ENCODE measurements around the gene CCNI2. TPM values are rescaled to one million over a fixed set of nuclear protein-coding genes. Genes with fewer than 3 reads are reported as not detected.

Gene CCNI2
- total RNA-seq, 1 experiment from 2014 or later: 3.3 TPM

- no peak for DNase-seq
- H3K36me3 Mint-ChIP-seq (ENCODE audit: insufficient read depth, unreplicated experiment): peaks cover 18% of the 10 kb centered on the region
- no peak overlapping the region for H3K4me3 Mint-ChIP-seq (ENCODE audit: low read depth, unreplicated experiment)
- BruUV-seq (replicated peaks): no TSS peak
- no peak for TF ChIP-seq CTCF (IDR thresholded peaks at IDR 0.05; ENCODE audit: unreplicated experiment)
- intact Hi-C loops (cut with micrococcal nuclease; ENCODE audit: unreplicated experiment): no loop called here
- H3K9me3 Mint-ChIP-seq (ENCODE audit: low read depth, unreplicated experiment): no peaks in the 10 kb centered on the region
- H3K27me3 Mint-ChIP-seq (ENCODE audit: unreplicated experiment): peaks cover 9% of the 10 kb centered on the region
- H3K27ac Mint-ChIP-seq (ENCODE audit: unreplicated experiment): no peak overlapping the region
- peaks cover 18% of the 10 kb centered on the region for H3K4me1 Mint-ChIP-seq (ENCODE audit: low read depth, unreplicated experiment)
- CTCF ChIA-PET: no interaction called here
Observed at GRCh38 chr5:132781029-132781428, 33.8 kb downstream of the CCNI2 start.

- TF ChIP-seq CTCF (IDR thresholded peaks at IDR 0.05; ENCODE audit: unreplicated experiment): no peak
- CTCF ChIA-PET: no interaction called here
- peaks cover 18% of the 10 kb centered on the region for H3K4me1 Mint-ChIP-seq (ENCODE audit: low read depth, unreplicated experiment)
- no peak for DNase-seq
- H3K9me3 Mint-ChIP-seq (ENCODE audit: low read depth, unreplicated experiment): no peaks in the 10 kb centered on the region
- no peak overlapping the region for H3K27ac Mint-ChIP-seq (ENCODE audit: unreplicated experiment)
- intact Hi-C loops (cut with micrococcal nuclease; ENCODE audit: unreplicated experiment): no loop called here
- peaks cover 9% of the 10 kb centered on the region for H3K27me3 Mint-ChIP-seq (ENCODE audit: unreplicated experiment)
- BruUV-seq (replicated peaks): no TSS peak
- H3K36me3 Mint-ChIP-seq (ENCODE audit: insufficient read depth, unreplicated experiment): peaks cover 11% of the 10 kb centered on the region
- H3K4me3 Mint-ChIP-seq (ENCODE audit: low read depth, unreplicated experiment): no peak overlapping the region
Observed at GRCh38 chr5:132782101-132782500, 34.9 kb downstream of the CCNI2 start.

- CTCF ChIA-PET: no interaction called here
- Mint-ChIP-seq H3K4me3 (ENCODE audit: low read depth, unreplicated experiment) (no peak overlapping the region), H3K36me3 (ENCODE audit: insufficient read depth, unreplicated experiment) (no peaks in the 10 kb centered on the region), H3K9me3 (ENCODE audit: low read depth, unreplicated experiment) (no peaks in the 10 kb centered on the region), H3K27me3 (ENCODE audit: unreplicated experiment) (peaks cover 11% of the 10 kb centered on the region), H3K27ac (ENCODE audit: unreplicated experiment) (no peak overlapping the region), H3K4me1 (ENCODE audit: low read depth, unreplicated experiment) (peaks cover 6% of the 10 kb centered on the region)
- no peak for DNase-seq
- intact Hi-C loops (cut with micrococcal nuclease; ENCODE audit: unreplicated experiment): no loop called here
- no peak for TF ChIP-seq CTCF (IDR thresholded peaks at IDR 0.05; ENCODE audit: unreplicated experiment)
- BruUV-seq (replicated peaks): no TSS peak
Observed at GRCh38 chr5:132785365-132785764, 38.1 kb downstream of the CCNI2 start.

GRCh38 chr5:132785864-132786263 is 38.6 kb downstream of the CCNI2 start:
- H3K36me3 Mint-ChIP-seq (ENCODE audit: insufficient read depth, unreplicated experiment): no peaks in the 10 kb centered on the region
- H3K9me3 Mint-ChIP-seq (ENCODE audit: low read depth, unreplicated experiment): no peaks in the 10 kb centered on the region
- intact Hi-C loops (cut with micrococcal nuclease; ENCODE audit: unreplicated experiment): no loop called here
- CTCF ChIA-PET: no interaction called here
- H3K4me1 Mint-ChIP-seq (ENCODE audit: low read depth, unreplicated experiment): peaks cover 6% of the 10 kb centered on the region
- no TSS peak for BruUV-seq (replicated peaks)
- no peak for DNase-seq
- no peak overlapping the region for H3K27ac Mint-ChIP-seq (ENCODE audit: unreplicated experiment)
- H3K4me3 Mint-ChIP-seq (ENCODE audit: low read depth, unreplicated experiment): no peak overlapping the region
- TF ChIP-seq CTCF (IDR thresholded peaks at IDR 0.05; ENCODE audit: unreplicated experiment): no peak
- H3K27me3 Mint-ChIP-seq (ENCODE audit: unreplicated experiment): peaks cover 11% of the 10 kb centered on the region

- CTCF ChIA-PET: no interaction called here
- BruUV-seq (replicated peaks): no TSS peak
- no peak overlapping the region for H3K27ac Mint-ChIP-seq (ENCODE audit: unreplicated experiment)
Observed at GRCh38 chr5:132787076-132787475, 39.9 kb downstream of the CCNI2 start.

More at GRCh38 chr5:132787076-132787475, 39.9 kb downstream of the CCNI2 start:
- no peak for DNase-seq
- no peak for TF ChIP-seq CTCF (IDR thresholded peaks at IDR 0.05; ENCODE audit: unreplicated experiment)
- intact Hi-C loops (cut with micrococcal nuclease; ENCODE audit: unreplicated experiment): no loop called here
- Mint-ChIP-seq H3K4me3 (ENCODE audit: low read depth, unreplicated experiment) (no peak overlapping the region), H3K27me3 (ENCODE audit: unreplicated experiment) (peaks cover 17% of the 10 kb centered on the region), H3K36me3 (ENCODE audit: insufficient read depth, unreplicated experiment) (no peaks in the 10 kb centered on the region), H3K4me1 (ENCODE audit: low read depth, unreplicated experiment) (peaks cover 2% of the 10 kb centered on the region), H3K9me3 (ENCODE audit: low read depth, unreplicated experiment) (no peaks in the 10 kb centered on the region)
